Measurements from ENCODE around the gene CALHM3. TPM values are rescaled to one million over a fixed set of nuclear protein-coding genes. Genes with fewer than 3 reads are reported as not detected.

CALHM3 gene
- polyA plus RNA-seq, 1 donor from 2014 or later, result not detected

- H3K36me3 ChIP-seq (ENCODE audit: insufficient read depth, low read length), result no peaks in the 10 kb centered on the region
- no peaks in the 10 kb centered on the region for H3F3A ChIP-seq (ENCODE audit: insufficient read depth, low read length, poor library complexity, severe bottlenecking)
- H2AFZ ChIP-seq (ENCODE audit: low read depth, low read length), result no peak overlapping the region
- H4K20me1 ChIP-seq (ENCODE audit: insufficient read depth), result no peaks in the 10 kb centered on the region
- H3K9me3 ChIP-seq (ENCODE audit: low read length), result no peaks in the 10 kb centered on the region
- H3K4me2 ChIP-seq (ENCODE audit: low read length), result no peak overlapping the region
- no peaks in the 10 kb centered on the region for H3K9me2 ChIP-seq (ENCODE audit: insufficient read depth, low read length)
- no peak overlapping the region for H3K9ac ChIP-seq (ENCODE audit: low read length)
- H3K27me3 ChIP-seq (ENCODE audit: insufficient read depth, low read depth, low read length), result no peaks in the 10 kb centered on the region
- H3K4me3 ChIP-seq (ENCODE audit: low read length), result no peak overlapping the region
- H3K27ac ChIP-seq (ENCODE audit: low read length), result no peak overlapping the region
- no peaks in the 10 kb centered on the region for H3K79me2 ChIP-seq (replicated peaks; ENCODE audit: insufficient read depth, low read length)
- TF ChIP-seq EP300 (conservative IDR thresholded peaks at IDR 0.05; ENCODE audit: poor library complexity, severe bottlenecking) (no peak), TAF1 (IDR thresholded peaks at IDR 0.05; ENCODE audit: low read depth) (no peak), CTCF (IDR thresholded peaks at IDR 0.05; ENCODE audit: poor library complexity, severe bottlenecking) (no peak), MXI1 (conservative IDR thresholded peaks at IDR 0.05; ENCODE audit: poor library complexity, severe bottlenecking) (no peak), EZH2 (IDR thresholded peaks at IDR 0.05; ENCODE audit: borderline replicate concordance, insufficient read depth, low read length, poor library complexity, severe bottlenecking) (no peak), POLR2AphosphoS5 (IDR thresholded peaks at IDR 0.05) (no peak), SMC3 (conservative IDR thresholded peaks at IDR 0.05; ENCODE audit: poor library complexity) (no peak), RAD21 (conservative IDR thresholded peaks at IDR 0.05) (no peak), REST (IDR thresholded peaks at IDR 0.05; ENCODE audit: borderline replicate concordance) (no peak)
Measured at GRCh38 chr10:103467406-103467805, 11.6 kb downstream of the CALHM3 start.

GRCh38 chr10:103466734-103467133, 12.3 kb downstream of the CALHM3 start:
- Histone ChIP-seq H2AFZ (ENCODE audit: low read depth, low read length) (no peak overlapping the region), H4K20me1 (ENCODE audit: insufficient read depth) (no peaks in the 10 kb centered on the region)
- no peak for TF ChIP-seq CTCF (IDR thresholded peaks at IDR 0.05; ENCODE audit: poor library complexity, severe bottlenecking)
- no peak for TF ChIP-seq EP300 (conservative IDR thresholded peaks at IDR 0.05; ENCODE audit: poor library complexity, severe bottlenecking)
- TF ChIP-seq MXI1 (conservative IDR thresholded peaks at IDR 0.05; ENCODE audit: poor library complexity, severe bottlenecking), result no peak
- no peak for TF ChIP-seq EZH2 (IDR thresholded peaks at IDR 0.05; ENCODE audit: borderline replicate concordance, insufficient read depth, low read length, poor library complexity, severe bottlenecking)
- TF ChIP-seq SMC3 (conservative IDR thresholded peaks at IDR 0.05; ENCODE audit: poor library complexity), result no peak
- TF ChIP-seq TAF1 (IDR thresholded peaks at IDR 0.05; ENCODE audit: low read depth), result no peak
- TF ChIP-seq POLR2AphosphoS5 (IDR thresholded peaks at IDR 0.05), result no peak
- TF ChIP-seq RAD21 (conservative IDR thresholded peaks at IDR 0.05), result no peak
- TF ChIP-seq REST (IDR thresholded peaks at IDR 0.05; ENCODE audit: borderline replicate concordance), result no peak

More at GRCh38 chr10:103466734-103467133, 12.3 kb downstream of the CALHM3 start:
- no peaks in the 10 kb centered on the region for H3K79me2 ChIP-seq (replicated peaks; ENCODE audit: insufficient read depth, low read length)
- no peak overlapping the region for H3K27ac ChIP-seq (ENCODE audit: low read length)
- H3F3A ChIP-seq (ENCODE audit: insufficient read depth, low read length, poor library complexity, severe bottlenecking), result no peaks in the 10 kb centered on the region
- H3K4me3 ChIP-seq (ENCODE audit: low read length), result no peak overlapping the region
- no peaks in the 10 kb centered on the region for H3K9me2 ChIP-seq (ENCODE audit: insufficient read depth, low read length)
- no peaks in the 10 kb centered on the region for H3K36me3 ChIP-seq (ENCODE audit: insufficient read depth, low read length)
- H3K9me3 ChIP-seq (ENCODE audit: low read length), result no peaks in the 10 kb centered on the region
- no peaks in the 10 kb centered on the region for H3K27me3 ChIP-seq (ENCODE audit: insufficient read depth, low read depth, low read length)
- no peak overlapping the region for H3K9ac ChIP-seq (ENCODE audit: low read length)
- H3K4me2 ChIP-seq (ENCODE audit: low read length), result no peak overlapping the region
